Colonic mucosa (tissue), 4 donors: ENCODE measurements around the gene ALLC. TPM values are rescaled to one million over a fixed set of nuclear protein-coding genes. Genes with fewer than 3 reads are reported as not detected.

ENCODE experiments used
- DNase-seq: peaks from one replicate; pipeline ENCODE4 v3.0.0-alpha.2; 2020
- H3K27ac ChIP-seq: fragments of 200-600 bp; one replicate; pipeline ENCODE4 v1.8.0; 2021
- H3K27me3 ChIP-seq: fragments of 200-600 bp; one replicate; pipeline ENCODE4 v1.8.0; 2021
- H3K36me3 ChIP-seq: fragments of 200-600 bp; one replicate; pipeline ENCODE4 v1.8.0; 2021
- H3K4me1 ChIP-seq: fragments of 200-600 bp; one replicate; pipeline ENCODE4 v1.8.0; 2021; ENCODE audit warnings: mild to moderate bottlenecking
- H3K4me3 ChIP-seq: fragments of 200-600 bp; one replicate; pipeline ENCODE4 v1.8.0; 2021
- H3K9ac ChIP-seq, 2 donors: one replicate each; pipeline ENCODE4 v1.7.0; 2013; ENCODE audit warnings: control low read depth in 2 of 2, low read depth in 2 of 2, low read length in 2 of 2
- H3K9me3 ChIP-seq: fragments of 200-600 bp; one replicate; pipeline ENCODE4 v1.8.0; 2021
- CTCF ChIP-seq: fragments of 200-600 bp; IDR thresholded peaks from one replicate; pipeline ENCODE4 v1.8.0; 2022; ENCODE audit warnings: antibody characterized with exemption, mild to moderate bottlenecking
- intact Hi-C: fragments of 100-400 bp; cut with DNase I; formaldehyde crosslinking; loops from one replicate; pipeline ENCODE4 v1.14.1; 2022
- total RNA-seq, 2 donors: library from RNA; stranded (reverse); fragmentation: NEBNext Ultra II Directional in 1 of 2; extraction: Animal tissue kit (Norgen Biotek cat#: 25700) in 1 of 2; gene quantifications; one replicate each; pipeline ENCODE4 v1.2.1, GENCODE V29; 2021
- donor health status: healthy.
- donor health status: DM: no; HTN: no; CAD: no.
- donor health status: DM: no; HTN: no; CAD: no.

The ALLC gene
- total RNA-seq, 2 donors from 2014 or later: not detected

DNA sequence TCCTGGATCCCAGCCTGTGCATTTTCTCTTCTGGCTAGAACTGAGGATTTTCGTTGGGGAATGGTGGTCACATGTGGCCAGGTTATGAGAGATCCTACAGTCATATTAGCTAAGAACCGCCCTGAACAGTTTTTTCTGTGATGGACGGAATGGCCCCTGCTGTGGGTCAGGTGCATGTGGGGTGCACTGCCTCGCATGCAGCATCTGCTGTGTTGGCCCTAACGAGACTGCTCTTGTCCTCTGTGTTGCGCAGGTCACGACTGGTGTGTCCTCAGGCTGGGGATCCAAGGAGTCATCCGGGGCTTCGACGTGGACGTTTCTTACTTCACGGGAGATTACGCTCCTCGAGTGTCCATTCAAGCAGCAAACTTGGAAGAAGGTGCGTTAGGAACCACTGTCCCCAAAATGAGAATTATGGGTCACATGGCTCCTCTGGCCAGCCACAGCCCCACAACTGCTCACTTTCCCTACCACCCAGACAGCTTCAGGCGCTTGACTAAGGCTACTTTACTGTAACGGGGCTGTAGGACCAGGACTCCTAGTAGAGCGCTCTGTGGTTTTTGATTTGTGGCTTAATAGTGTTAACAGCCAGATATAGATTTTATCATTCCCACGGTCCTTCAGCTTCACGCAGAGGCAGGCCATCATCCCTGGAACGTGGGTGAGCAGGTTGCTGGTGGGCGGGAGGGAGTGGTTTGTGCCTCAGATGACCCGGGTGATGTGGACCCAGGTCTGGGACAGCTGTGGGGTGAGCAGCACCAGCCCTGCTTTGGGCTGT, 21.8 kb downstream of the ALLC start:
- Histone ChIP-seq H3K27me3 (no peaks in the 10 kb centered on the region), H3K9ac (no peak overlapping the region), H3K27ac (no peak overlapping the region), H3K4me3 (no peak overlapping the region), H3K36me3 (no peaks in the 10 kb centered on the region), H3K4me1 (no peaks in the 10 kb centered on the region), H3K9me3 (no peaks in the 10 kb centered on the region)
- no peak for TF ChIP-seq CTCF
- DNase-seq: no peak
- intact Hi-C loops: no loop called here

DNA sequence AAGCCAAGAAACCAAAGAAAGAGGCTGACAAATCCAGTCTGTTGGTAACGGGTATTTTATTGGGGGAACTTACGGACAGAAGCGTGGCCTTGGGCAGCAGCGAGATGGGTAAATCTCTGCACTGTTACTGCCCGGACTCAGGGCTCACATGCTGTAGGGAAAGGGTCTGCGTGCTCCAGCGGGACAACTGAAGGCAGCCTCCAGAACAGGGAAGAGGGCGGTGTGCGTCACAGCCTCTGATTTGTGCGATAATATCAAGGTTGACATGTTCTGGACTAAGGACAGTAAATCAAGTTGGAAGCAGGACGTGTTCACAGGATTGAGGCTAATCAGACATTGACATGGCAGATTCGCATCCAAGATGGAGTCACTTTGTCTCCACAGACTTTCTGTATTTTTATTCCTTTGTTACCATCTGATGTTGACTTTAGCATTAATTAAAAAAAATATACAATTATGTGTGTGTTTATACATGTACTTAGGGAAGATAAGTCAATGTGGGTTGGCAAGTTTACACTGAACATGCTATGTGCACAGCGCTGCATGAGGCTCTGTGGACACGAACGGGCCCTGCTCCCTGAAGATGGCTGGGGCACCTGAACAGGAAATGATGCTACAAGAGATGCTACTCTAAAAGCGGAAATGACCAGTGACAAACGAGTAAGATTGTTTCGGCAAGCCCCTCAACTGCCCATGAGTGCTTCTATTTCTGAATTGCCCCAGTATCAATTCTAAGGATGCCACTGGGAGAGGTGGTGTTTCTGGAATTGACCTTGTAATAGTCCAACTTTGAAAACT, 22.7 kb downstream of the ALLC start:
- Histone ChIP-seq H3K27ac (no peak overlapping the region), H3K36me3 (no peaks in the 10 kb centered on the region), H3K4me3 (no peak overlapping the region), H3K9ac (no peak overlapping the region), H3K4me1 (no peaks in the 10 kb centered on the region), H3K27me3 (no peaks in the 10 kb centered on the region), H3K9me3 (no peaks in the 10 kb centered on the region)
- no peak for DNase-seq
- no peak for TF ChIP-seq CTCF
- intact Hi-C loops: no loop called here

- no peak overlapping the region for H3K9ac ChIP-seq
Measured at GRCh38 chr2:3681625-3682024, 23.6 kb downstream of the ALLC start.

GRCh38 chr2:3682811-3683210, 24.8 kb downstream of the ALLC start:
- TF ChIP-seq CTCF: no peak
- no peak for DNase-seq
- H3K36me3 ChIP-seq: no peaks in the 10 kb centered on the region
- no peaks in the 10 kb centered on the region for H3K9me3 ChIP-seq
- H3K27me3 ChIP-seq: no peaks in the 10 kb centered on the region
- H3K4me1 ChIP-seq: no peaks in the 10 kb centered on the region
- no peak overlapping the region for H3K27ac ChIP-seq
- H3K4me3 ChIP-seq: no peak overlapping the region
- H3K9ac ChIP-seq: no peak overlapping the region
- intact Hi-C loops: no loop called here

More at GRCh38 chr2:3681625-3682024, 23.6 kb downstream of the ALLC start:
- Histone ChIP-seq H3K36me3 (no peaks in the 10 kb centered on the region), H3K4me3 (no peak overlapping the region), H3K27ac (no peak overlapping the region), H3K9me3 (no peaks in the 10 kb centered on the region), H3K27me3 (no peaks in the 10 kb centered on the region), H3K4me1 (no peaks in the 10 kb centered on the region)
- no peak for DNase-seq
- TF ChIP-seq CTCF: no peak
- intact Hi-C loops: no loop called here

DNA sequence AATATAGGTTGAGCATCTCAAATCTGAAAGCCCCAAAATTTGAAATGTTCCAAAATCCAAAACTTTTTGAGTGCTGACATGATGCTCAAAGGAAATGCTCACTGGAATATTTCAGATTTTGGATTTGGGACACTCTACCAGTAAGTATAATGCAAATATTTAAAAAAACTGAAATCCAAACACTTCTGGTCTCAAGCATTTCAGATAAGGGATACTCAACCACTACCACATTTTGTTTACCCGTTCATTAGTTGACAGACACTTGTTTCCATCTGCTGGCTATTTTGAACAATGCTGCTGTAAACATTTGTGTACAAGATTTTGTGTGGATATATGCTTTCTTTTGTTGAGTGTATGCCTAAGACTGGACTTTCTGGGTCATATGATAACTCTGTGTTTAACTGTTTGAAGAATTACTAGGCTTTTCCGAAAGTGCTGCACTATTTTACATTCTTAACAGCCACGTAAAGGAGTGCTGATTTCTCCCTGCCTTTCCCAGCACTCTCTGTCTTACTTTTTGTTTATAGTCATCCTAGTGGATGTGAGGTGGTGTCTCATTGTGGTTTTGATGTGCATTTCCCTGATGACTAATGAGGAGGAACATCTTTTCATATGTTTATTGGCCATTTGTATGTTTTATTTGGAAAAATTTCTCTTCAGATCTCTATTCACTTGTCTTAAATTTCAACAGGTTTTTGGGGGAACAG, 25.9 kb downstream of the ALLC start:
- no peak for DNase-seq
- no peak for TF ChIP-seq CTCF
- Histone ChIP-seq H3K27me3 (no peaks in the 10 kb centered on the region), H3K4me3 (no peak overlapping the region), H3K9ac (no peak overlapping the region), H3K9me3 (no peaks in the 10 kb centered on the region), H3K27ac (no peak overlapping the region), H3K36me3 (no peaks in the 10 kb centered on the region), H3K4me1 (no peaks in the 10 kb centered on the region)
- intact Hi-C loops: no loop called here
